ENCODE results near the gene ARMH3. TPM values are rescaled to one million over a fixed set of nuclear protein-coding genes. Genes with fewer than 3 reads are reported as not detected.
A peak's percentile ranks its signal among the peaks of the same experiment; 100 is the strongest.
"Not testable (repeated sequence)": the region's sequence is repeated elsewhere in the genome, so short reads cannot be mapped to it uniquely, and the experiment has no call there.

ARMH3 gene
- total RNA-seq, 1 experiment from 2014 or later = 8.1 TPM

DNA sequence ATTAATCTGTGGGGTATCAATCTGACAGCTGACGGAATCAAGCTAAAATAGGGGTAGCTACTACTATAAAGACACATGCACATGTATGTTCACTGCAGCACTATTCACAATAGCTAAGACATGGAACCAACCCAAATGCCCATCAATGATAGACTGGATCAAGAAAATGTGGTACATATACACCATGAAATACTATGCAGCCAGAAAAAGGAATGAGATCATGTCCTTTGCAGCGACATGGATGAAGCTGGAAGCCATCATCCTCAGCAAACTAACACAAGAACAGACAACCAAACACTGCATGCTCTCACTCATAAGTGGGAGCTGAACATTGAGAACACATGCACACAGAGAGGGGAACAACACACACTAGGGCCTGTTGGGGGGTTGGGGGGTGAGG is 75.3 kb downstream of the ARMH3 start:
- DNase-seq (ENCODE audit: low read depth) = not testable (repeated sequence)

- DNase-seq (ENCODE audit: low read depth) = peak; percentile 14
These were observed 81.6 kb downstream of the ARMH3 start for GRCh38 chr10:101974091-101974971.

GRCh38 chr10:101972761-101973160 is 83.2 kb downstream of the ARMH3 start:
- DNase-seq (ENCODE audit: low read depth) = no peak

DNA sequence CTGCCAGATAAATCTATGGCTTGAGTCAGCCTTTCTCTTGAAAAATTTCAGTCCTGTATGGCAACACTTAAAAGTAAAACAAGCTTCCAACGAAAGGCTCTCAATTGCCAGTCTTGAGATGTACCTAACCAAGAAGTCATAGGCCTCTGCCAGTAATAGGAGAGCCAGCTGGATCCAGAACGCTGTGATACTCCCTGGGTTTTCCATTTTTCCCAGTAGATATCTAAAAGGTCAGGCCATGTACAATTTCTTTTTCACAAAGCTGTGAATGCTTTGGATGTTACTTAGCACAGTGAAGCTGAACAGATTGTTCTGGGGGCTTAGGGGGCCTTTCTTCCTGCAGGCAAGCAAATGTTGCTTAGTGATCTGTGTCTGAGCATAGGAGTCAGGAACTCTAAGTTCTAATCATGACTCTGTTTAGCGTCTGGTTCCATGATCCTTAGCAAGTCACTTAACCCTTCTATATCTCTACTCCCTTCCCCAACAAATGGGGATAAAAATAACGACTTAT is 86.5 kb downstream of the ARMH3 start:
- no peak for DNase-seq (ENCODE audit: low read depth)

DNA sequence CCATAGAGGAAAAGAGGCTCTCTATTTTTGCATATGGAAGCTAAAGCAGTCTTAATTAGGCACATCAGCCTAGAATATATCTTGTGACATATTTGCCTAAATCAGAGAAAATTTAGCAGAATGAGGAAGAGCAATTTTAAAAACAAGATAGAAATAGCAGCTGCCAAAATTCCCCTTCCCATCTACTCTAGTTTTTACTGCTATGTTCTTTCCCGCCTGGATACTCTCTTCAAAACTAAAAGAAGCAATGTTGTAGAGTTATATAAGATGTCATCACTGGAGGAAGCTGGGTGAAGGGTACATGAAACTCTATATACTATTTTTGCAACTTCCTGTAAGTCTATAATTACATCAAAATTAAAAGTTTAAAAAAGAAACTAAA is 87.0 kb downstream of the ARMH3 start:
- DNase-seq (ENCODE audit: low read depth) = no peak

GRCh38 chr10:101968286-101968939 is 87.6 kb downstream of the ARMH3 start:
- DNase-seq (ENCODE audit: low read depth) = no peak

GRCh38 chr10:101967713-101968112 is 88.3 kb downstream of the ARMH3 start:
- peak; percentile 28 for DNase-seq (ENCODE audit: low read depth)

DNA sequence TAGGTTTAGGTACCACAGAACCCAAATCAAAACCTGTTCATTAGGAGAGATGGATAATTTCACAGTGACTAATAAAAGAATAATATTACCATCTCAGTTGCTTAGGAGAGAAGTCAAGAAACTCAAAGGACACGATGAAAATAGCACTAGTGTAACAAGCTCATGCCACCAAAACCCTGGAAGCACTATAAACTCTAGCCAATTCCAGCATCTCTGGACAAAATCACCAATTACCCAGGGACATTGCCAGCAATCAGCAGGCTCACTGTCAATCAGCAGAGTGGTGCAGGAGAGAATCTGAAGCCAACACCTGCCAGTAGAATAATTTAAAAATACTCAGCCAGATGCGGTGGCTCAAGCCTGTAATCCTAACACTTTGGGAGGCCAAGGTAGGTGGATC is 88.9 kb downstream of the ARMH3 start:
- DNase-seq (ENCODE audit: low read depth) = no peak

GRCh38 chr10:101965075-101965765 is 90.8 kb downstream of the ARMH3 start:
- DNase-seq (ENCODE audit: low read depth) = no peak

DNA sequence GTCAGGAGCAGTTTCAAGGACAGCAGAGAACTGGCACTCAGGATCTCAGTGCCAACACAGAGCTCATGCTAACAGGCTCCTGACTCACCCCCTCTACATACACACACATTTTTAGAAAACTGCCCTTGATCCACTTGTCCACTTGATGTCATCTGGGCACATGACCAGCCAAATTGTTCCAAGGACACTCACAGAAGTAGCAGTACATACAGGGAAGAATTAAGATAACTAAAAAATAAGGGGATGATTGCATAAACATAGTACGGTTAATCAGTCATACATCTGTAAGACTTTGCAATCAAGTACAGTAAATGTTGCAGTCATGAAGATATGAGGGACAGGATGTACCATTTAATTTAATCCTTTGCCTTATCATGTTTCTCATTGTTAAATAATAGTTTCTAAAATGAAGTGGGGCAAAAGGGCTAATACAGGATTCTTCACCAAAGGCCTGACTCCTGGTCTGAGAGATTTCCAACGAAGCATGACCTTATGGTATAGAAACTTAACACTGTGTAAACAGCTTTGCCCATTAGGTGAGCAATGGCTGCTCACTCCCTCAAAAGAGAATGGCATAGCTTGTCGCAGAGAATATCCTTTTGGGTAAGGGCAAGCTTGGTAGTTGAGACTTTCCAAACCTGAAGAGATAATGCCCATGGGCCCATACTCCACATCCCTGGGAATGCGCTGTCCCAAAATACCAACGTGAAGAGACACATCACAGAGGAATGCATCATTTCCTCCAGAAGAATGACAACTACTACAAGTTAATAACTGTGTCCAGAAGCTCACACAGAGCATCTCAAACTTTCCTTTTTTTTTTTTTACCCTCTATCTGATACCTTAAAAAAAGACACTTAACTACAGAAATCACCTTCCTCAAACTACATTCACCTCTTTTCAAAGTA is 94.1 kb downstream of the ARMH3 start:
- DNase-seq (ENCODE audit: low read depth) = peak; percentile 77

- DNase-seq (ENCODE audit: low read depth) = no peak
These were observed 95.0 kb downstream of the ARMH3 start for GRCh38 chr10:101960879-101961395.

- DNase-seq (ENCODE audit: low read depth) = no peak
These were observed 96.5 kb downstream of the ARMH3 start for GRCh38 chr10:101959346-101959916.

DNA sequence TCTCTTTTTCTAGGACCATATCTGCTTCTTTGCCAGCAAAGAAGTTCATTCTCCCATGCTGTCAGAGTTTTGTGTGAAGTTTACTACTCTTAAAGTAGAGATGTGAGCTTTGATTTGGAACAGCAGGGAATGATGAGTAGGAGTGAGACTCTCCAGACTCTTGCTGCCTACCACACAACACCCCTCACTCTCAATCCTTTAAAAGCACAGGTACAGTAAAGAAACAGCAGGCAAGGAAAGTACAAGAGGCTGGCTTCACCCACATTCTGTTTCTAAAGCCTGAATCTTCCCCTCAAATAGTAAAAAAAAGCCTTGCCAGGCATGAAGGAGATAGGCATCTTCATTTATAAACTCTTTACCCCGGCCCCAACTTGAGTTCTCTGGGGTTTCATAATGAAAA is 97.3 kb downstream of the ARMH3 start:
- no peak for DNase-seq (ENCODE audit: low read depth)

DNA sequence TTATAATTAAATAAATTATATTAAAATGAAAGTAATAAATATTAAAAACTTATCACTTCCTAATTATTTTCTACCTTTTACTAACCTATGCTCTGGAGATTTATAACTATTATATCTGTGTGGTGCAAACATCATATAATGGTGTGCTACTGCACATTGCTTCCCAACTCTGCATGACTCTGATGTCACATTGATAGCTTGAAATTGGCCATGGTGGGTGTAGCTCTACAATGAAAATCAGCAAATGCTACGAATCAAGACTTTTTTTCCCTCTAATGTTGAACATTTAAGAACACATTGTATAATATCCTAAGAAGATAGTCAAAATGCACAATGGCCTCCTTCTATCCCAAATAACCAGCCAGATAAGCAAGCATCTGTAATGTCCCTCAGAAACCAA is 99.1 kb downstream of the ARMH3 start:
- DNase-seq (ENCODE audit: low read depth) = no peak

DNA sequence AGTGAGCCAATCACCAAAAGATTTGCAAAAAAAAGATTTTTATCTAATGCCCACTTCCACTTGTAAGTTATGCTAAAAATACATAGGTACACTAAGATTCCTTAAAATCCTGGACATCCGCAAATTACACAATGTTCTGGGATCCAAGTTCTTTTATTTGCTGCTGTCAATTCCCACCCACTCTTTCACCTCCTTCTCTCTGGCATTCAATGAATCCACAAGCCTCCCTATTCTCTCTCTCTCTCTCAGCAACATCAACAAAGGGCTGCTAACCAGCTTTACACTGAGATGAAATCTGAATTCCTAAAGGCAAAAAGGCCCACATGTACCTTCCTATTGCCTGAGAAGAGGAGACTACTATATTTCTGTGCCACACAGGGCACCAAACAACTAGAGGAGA is 99.9 kb downstream of the ARMH3 start:
- DNase-seq (ENCODE audit: low read depth) = no peak

DNA sequence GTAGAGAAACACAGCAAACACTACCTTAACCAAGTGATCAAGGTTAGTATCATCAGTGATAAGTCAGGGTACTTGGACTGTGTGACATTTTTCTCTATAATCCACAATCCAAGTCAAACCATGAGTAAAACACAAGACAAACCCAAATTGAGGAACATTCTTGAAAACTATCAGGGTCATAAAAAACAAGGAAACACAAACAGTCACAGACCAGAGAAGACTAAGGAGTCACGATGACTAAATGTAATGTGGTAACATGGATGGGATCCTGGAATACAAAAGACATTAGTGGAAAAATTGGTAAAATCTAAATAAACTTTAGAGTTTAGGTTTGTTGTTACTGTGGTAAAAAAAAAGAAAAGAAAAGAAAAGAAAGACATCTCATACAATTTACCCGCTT is 103.8 kb downstream of the ARMH3 start:
- peak; percentile 77 for DNase-seq (ENCODE audit: low read depth)

GRCh38 chr10:101950213-101950612 is 105.8 kb downstream of the ARMH3 start:
- no peak for DNase-seq (ENCODE audit: low read depth)

- peak; percentile 21 for DNase-seq (ENCODE audit: low read depth)
These were observed 114.1 kb downstream of the ARMH3 start for GRCh38 chr10:101941871-101942270.

DNA sequence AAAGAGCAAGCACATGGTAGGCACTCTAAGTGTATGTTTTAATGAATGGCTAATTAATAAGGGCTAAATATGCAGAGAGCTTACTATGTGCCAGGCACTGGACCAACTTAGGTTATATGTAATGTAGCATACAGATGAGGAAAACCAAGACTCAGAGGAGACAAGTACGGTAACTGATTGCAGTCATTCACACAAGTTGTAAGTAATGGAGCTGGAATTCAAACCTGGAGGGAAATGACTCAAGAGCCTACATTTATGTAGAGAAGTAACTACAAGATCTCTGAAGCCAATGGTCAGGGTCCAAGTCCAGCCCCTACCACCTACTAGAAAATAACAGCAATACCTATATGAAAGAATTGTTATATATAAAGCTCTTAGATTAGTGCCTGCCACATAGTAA is 115.1 kb downstream of the ARMH3 start:
- no peak for DNase-seq (ENCODE audit: low read depth)

DNA sequence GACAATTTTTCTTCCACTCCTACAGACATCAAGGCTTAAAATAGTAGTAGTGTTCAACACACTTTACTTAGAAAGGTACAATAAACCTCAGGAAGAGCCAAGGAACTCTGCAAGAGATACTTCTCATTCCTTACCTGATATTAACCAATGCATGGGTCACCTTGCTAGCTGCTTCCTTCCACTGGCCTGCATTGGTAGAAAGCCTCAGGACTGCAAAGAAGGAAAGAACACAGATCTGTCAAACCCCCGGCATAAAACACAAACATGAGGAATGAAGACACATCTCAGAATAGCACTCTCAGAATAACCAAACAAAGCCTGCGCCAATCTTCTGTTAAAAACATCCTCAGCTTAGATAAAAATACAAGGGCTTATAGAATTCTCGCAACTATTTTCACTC is 116.2 kb downstream of the ARMH3 start:
- DNase-seq (ENCODE audit: low read depth) = no peak

Measured in LHCN-M2 (cell line).